IPS-18a (cell line): Measurements from ENCODE around the gene SMIM13.

Experiments used
- H3K27ac ChIP-seq: one replicate; pipeline ENCODE4 v1.5.1; 2013; ENCODE audit warnings: low read length
- H3K27me3 ChIP-seq: one replicate; pipeline ENCODE4 v1.6.1; 2013; ENCODE audit warnings: mild to moderate bottlenecking, low read length; ENCODE audit not compliant: control insufficient read depth, insufficient read depth
- H3K36me3 ChIP-seq: one replicate; pipeline ENCODE4 v1.6.1; 2013; ENCODE audit warnings: low read depth, low read length; ENCODE audit not compliant: control insufficient read depth
- H3K4me1 ChIP-seq: one replicate; pipeline ENCODE4 v1.6.1; 2013; ENCODE audit warnings: low read depth, low read length; ENCODE audit not compliant: control insufficient read depth
- H3K4me3 ChIP-seq: one replicate; pipeline ENCODE4 v1.5.1; 2013; ENCODE audit warnings: low read length
- H3K9ac ChIP-seq: one replicate; pipeline ENCODE4 v1.6.1; 2013; ENCODE audit warnings: mild to moderate bottlenecking, low read length, moderate library complexity
- H3K9me3 ChIP-seq: one replicate; pipeline ENCODE4 v1.6.1; 2013; ENCODE audit warnings: low read depth, low read length; ENCODE audit not compliant: control insufficient read depth

SMIM13 gene

GRCh38 chr6:11183761-11184362 is 90.2 kb downstream of the SMIM13 start:
- Histone ChIP-seq H3K4me3 (no peak overlapping the region), H3K27me3 (no peaks in the 10 kb centered on the region), H3K9me3 (no peaks in the 10 kb centered on the region), H3K9ac (no peak overlapping the region), H3K36me3 (peaks cover 6% of the 10 kb centered on the region), H3K27ac (no peak overlapping the region), H3K4me1 (peaks cover 16% of the 10 kb centered on the region)

- no peaks in the 10 kb centered on the region for H3K9me3 ChIP-seq
- H3K27me3 ChIP-seq = no peaks in the 10 kb centered on the region
- H3K36me3 ChIP-seq = peaks cover 6% of the 10 kb centered on the region
- H3K4me1 ChIP-seq = peaks cover 3% of the 10 kb centered on the region
- no peak overlapping the region for H3K9ac ChIP-seq
- H3K4me3 ChIP-seq = no peak overlapping the region
- H3K27ac ChIP-seq = no peak overlapping the region
Observed at GRCh38 chr6:11185204-11185842, 91.7 kb downstream of the SMIM13 start.

- no peaks in the 10 kb centered on the region for H3K27me3 ChIP-seq
- H3K36me3 ChIP-seq = peaks cover 6% of the 10 kb centered on the region
- no peak overlapping the region for H3K9ac ChIP-seq
- H3K27ac ChIP-seq = no peak overlapping the region
- H3K4me3 ChIP-seq = no peak overlapping the region
- no peaks in the 10 kb centered on the region for H3K4me1 ChIP-seq
- H3K9me3 ChIP-seq = no peaks in the 10 kb centered on the region
Observed at GRCh38 chr6:11187301-11187700, 93.7 kb downstream of the SMIM13 start.
